ENCODE data around the gene EPHB2. TPM values are rescaled to one million over a fixed set of nuclear protein-coding genes. Genes with fewer than 3 reads are reported as not detected.

Gene EPHB2
- total and polyA plus RNA-seq, 2 of the 8 experiments (the other 6 are each of a cell fraction or from before 2014, with no cell fraction given) = 15.8 to 17.2 TPM

DNA sequence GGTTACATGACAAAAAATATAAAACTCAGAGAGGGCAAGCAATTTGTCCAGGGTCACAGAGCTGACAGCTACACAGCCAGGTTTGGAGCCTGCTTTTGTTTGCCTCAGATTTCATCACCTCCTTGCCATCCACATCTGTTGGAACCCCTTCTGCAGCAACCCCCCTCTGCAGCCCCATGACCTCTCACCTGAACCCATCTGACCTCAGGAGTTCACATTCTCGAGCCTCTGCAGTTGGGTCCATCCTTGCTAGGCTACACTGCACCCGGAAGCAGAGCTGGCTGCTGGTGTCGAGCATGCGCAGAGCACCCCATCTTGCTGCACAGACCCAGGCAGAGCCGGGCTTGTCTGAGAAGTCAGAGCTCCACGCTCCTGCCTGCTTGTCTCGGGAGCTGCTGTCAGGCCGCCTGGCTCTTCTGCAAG lies 47.6 kb upstream of the EPHB2 start:
- H4K8ac ChIP-seq (ENCODE audit: extremely low read depth, insufficient read depth, low read length) = peak overlapping the region; percentile 31; the same call in 1 of the 2 replicates
- no peaks in the 10 kb centered on the region for H3K79me1 ChIP-seq (ENCODE audit: low read depth, low read length)
- H4K20me1 ChIP-seq (replicated peaks in 1 of 2; ENCODE audit: control insufficient read depth in 1 of 2, insufficient read depth in 2 of 2, low read length in 2 of 2) = peaks cover 0 to 7% of the 10 kb centered on the region in 2 experiments
- no peaks in the 10 kb centered on the region for H3K9me3 ChIP-seq (ENCODE audit: insufficient read depth in 2 of 2, low read depth in 1 of 2, low read length in 1 of 2)
- no peak for TF ChIP-seq SIX5 (IDR thresholded peaks at IDR 0.05; ENCODE audit: low read depth, low read length)
- H2AFZ ChIP-seq (ENCODE audit: low read length) = no peak overlapping the region
- no peak overlapping the region for H3K23ac ChIP-seq (ENCODE audit: insufficient read length)
- no peak overlapping the region for H2BK5ac ChIP-seq (ENCODE audit: low read depth, low read length)
- no peak overlapping the region for H4K5ac ChIP-seq (ENCODE audit: insufficient read length, low read depth, low read length)
- H3K4ac ChIP-seq (replicated peaks; ENCODE audit: insufficient read length, low read depth, low read length) = no peak overlapping the region
- no peaks in the 10 kb centered on the region for H3K36me3 ChIP-seq (ENCODE audit: control insufficient read depth in 2 of 4, insufficient read depth in 4 of 4, low read length in 3 of 4)
- no peak overlapping the region for H3K14ac ChIP-seq (ENCODE audit: insufficient read length)
- H2BK12ac ChIP-seq (ENCODE audit: low read depth, low read length) = no peak overlapping the region
- no peak overlapping the region for H2BK120ac ChIP-seq (replicated peaks; ENCODE audit: low read depth, low read length)
- H3K27me3 ChIP-seq (replicated peaks in 1 of 4; ENCODE audit: control insufficient read depth in 3 of 4, extremely low read depth in 1 of 4, insufficient read depth in 3 of 4, low read length in 3 of 4) = no peaks in the 10 kb centered on the region; a peak in 1 of 7 replicates
- POLR2A ChIA-PET (ENCODE audit: partially characterized antibody) = interaction anchor here (1.0 kb wide), 1 partner anchor 14 kb away, joined by 3 read pairs; no protein-coding TSS in a partner anchor
- H2AK5ac ChIP-seq (ENCODE audit: low read depth, low read length) = no peak overlapping the region
- FAIRE-seq = no peak
- H3K18ac ChIP-seq (ENCODE audit: extremely low read depth, low read length) = no peak overlapping the region
- CTCF ChIA-PET (ENCODE audit: partially characterized antibody) = interaction anchor here (0.9 to 4.0 kb wide), 10 partner anchors 8 to 302 kb away, joined by 3 to 27 read pairs (median 5); partner anchors contain the start of genes C1QB and C1QC
- peaks cover 9% of the 10 kb centered on the region for H3K23me2 ChIP-seq (ENCODE audit: low read depth, low read length)
- no peak overlapping the region for H3K9ac ChIP-seq (replicated peaks in 1 of 4; ENCODE audit: extremely low read depth in 1 of 4, low read depth in 3 of 4, low read length in 3 of 4)
- no peak overlapping the region for H3K27ac ChIP-seq (ENCODE audit: low read depth, low read length)
- H3K4me3 ChIP-seq (ENCODE audit: extremely low read depth in 1 of 4, insufficient read depth in 2 of 4, low read depth in 3 of 4, low read length in 4 of 4) = no peak overlapping the region
- H2BK15ac ChIP-seq (ENCODE audit: low read length) = no peak overlapping the region
- H3K4me1 ChIP-seq (replicated peaks in 1 of 4; ENCODE audit: control insufficient read depth in 3 of 4, insufficient read depth in 4 of 4, low read length in 3 of 4) = peaks cover 0 to 1% (median 0%) of the 10 kb centered on the region in 4 experiments; a peak in 1 of 7 replicates
- H4K91ac ChIP-seq (replicated peaks; ENCODE audit: insufficient read length, low read length) = no peak overlapping the region
- no peak for DNase-seq (ENCODE audit: low read depth in 1 of 2, low spot score in 2 of 2)
- H3K79me2 ChIP-seq (ENCODE audit: control insufficient read depth in 1 of 2, insufficient read depth in 2 of 2, low read length in 2 of 2) = no peaks in the 10 kb centered on the region
- 93% methylated on average over 8 of the region's 8 CpGs; no CpG with 5 or more reads in 1 of the 2 experiments for WGBS, 2 experiments (ENCODE audit: extremely low coverage in 1 of 2, insufficient coverage in 1 of 2, insufficient read length in 1 of 2, insufficient replicate concordance in 2 of 2, low coverage in 1 of 2, low lambda C conversion rate in 2 of 2, missing lambda C conversion rate in 1 of 2)
- H3K4me2 ChIP-seq (ENCODE audit: insufficient read depth in 1 of 2, low read depth in 2 of 2, low read length in 2 of 2) = no peak overlapping the region
- no peak overlapping the region for H2BK20ac ChIP-seq (ENCODE audit: low read length)
- no peak overlapping the region for H3K56ac ChIP-seq (replicated peaks; ENCODE audit: insufficient read length, low read depth, low read length)
